GM12872 (cell line): ENCODE measurements around the gene MT1G.

Experiments
- CTCF ChIP-seq: IDR thresholded peaks from 3 replicates; pipeline ENCODE4 v1.5.1; 2011; ENCODE audit warnings: low read depth, mild to moderate bottlenecking, low read length, moderate library complexity; ENCODE audit not compliant: insufficient read depth

Gene MT1G

GRCh38 chr16:56649271-56649670 is 18.6 kb downstream of the MT1G start:
- no peak for TF ChIP-seq CTCF

- no peak for TF ChIP-seq CTCF
Measured at GRCh38 chr16:56647641-56648431, 20.0 kb downstream of the MT1G start.

- TF ChIP-seq CTCF: no peak
Measured at GRCh38 chr16:56645838-56646237, 22.0 kb downstream of the MT1G start.

- no peak for TF ChIP-seq CTCF
Measured at GRCh38 chr16:56645311-56645710, 22.6 kb downstream of the MT1G start.

GRCh38 chr16:56643833-56644232 is 24.0 kb downstream of the MT1G start:
- no peak for TF ChIP-seq CTCF

GRCh38 chr16:56643080-56643778 is 24.6 kb downstream of the MT1G start:
- TF ChIP-seq CTCF: peak; percentile 20; the same call in 1 of the 3 replicates

- no peak for TF ChIP-seq CTCF
Measured at GRCh38 chr16:56641166-56641565, 26.7 kb downstream of the MT1G start.
